HG03575 (cell line): ENCODE data around the gene RDX.

Experiments
- ATAC-seq: cut with Tn5 transposase; IDR thresholded peaks from one replicate; pipeline ENCODE4 v1.9.1; 2021; ENCODE audit not compliant: unreplicated experiment, insufficient number of reproducible peaks, low FRiP score; ENCODE audit errors: extremely low read depth

The RDX gene

GRCh38 chr11:110185121-110185591 lies 111.3 kb downstream of the RDX start:
- ATAC-seq: no peak

DNA sequence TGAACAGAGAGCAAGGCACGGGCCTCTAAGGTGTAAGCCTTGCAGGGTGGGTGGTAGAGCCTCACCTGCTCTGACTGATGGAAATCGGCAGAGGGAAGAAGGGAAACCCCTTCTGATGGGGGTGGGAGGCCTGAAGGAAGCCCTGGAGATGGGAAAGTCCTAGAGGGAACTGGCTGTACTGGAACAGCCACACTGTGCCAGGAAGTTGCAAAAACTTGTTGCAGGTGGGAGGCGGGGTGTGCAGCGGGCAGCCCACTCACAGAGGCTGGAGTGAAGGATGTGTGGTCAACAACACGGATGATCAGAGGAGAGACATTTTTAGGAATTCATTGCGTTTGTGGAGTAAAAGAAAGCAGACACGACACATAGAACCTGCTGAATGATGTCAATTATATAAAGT lies 112.0 kb downstream of the RDX start:
- ATAC-seq: no peak

DNA sequence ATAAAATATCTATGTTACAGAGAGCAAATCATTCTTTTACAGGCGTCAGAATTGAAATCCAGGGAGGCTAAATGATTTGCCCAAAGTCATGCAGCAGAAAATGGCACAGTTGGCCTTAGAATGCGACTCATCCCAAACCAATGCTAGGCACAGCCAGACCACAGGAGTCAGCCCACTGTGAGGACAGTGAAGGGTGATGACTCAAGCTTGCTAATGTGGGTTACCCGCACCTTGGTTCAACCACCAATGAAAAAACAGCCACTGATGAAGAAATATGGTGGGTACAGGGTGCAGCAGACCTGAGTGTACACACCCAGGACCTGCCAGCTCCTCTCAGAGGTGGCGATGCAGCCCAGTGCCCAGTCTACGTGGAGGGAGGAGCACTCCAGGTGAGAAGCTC lies 113.5 kb downstream of the RDX start:
- no peak for ATAC-seq

DNA sequence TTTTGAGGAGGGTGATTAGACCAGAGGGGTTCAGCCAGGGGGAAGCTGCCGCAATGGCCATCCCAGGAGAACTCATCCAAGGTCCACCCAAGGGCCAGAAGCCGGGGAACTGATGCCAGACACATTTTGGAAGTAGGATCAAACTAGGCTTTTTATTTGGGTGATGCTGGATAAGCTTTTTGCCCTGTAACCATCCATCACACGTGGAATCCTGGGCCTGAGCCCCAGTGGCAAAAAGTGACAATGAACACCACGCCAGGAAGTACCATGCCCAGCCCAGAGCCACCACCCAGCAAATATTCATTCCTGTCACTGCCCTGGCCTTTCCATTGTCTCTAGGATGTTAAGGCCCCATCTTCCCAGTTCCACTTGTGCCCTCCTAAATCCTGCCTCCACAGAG lies 117.3 kb downstream of the RDX start:
- no peak for ATAC-seq

GRCh38 chr11:110177086-110177456 lies 119.3 kb downstream of the RDX start:
- no peak for ATAC-seq

- no peak for ATAC-seq
Observed at GRCh38 chr11:110176366-110177085, 119.9 kb downstream of the RDX start.

- ATAC-seq: no peak
Observed at GRCh38 chr11:110174645-110175310, 121.6 kb downstream of the RDX start.

- no peak for ATAC-seq
Observed at GRCh38 chr11:110173811-110174644, 122.4 kb downstream of the RDX start.

DNA sequence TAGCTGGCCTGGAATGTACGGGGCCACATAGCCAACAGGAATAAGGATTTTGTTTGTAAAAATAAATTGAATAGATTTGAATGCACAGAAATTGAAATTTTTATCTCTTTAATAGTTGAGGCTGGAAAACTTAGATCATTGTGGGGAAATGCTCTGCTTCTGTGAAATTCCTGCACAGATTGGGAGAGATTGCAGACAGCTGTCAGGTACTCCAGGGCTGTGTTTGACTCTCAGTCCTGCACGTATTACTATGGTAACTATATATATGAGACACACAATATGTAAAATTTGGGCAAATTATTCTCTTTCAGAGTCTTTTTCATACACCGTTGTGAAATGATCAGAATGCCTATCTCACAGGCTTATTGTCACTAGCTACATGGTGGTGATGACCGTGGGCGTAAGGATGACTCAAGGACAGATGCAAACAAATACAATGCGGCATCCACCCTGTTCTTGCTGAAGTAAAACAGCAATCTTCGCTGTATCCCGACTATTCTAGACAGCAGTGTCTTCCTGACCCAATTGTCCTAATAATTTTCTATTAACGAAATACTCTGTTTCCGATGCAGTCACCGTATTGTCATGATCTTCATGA lies 123.8 kb downstream of the RDX start:
- no peak for ATAC-seq

- no peak for ATAC-seq
Observed at GRCh38 chr11:110169738-110170137, 126.7 kb downstream of the RDX start.

- ATAC-seq: no peak
Observed at GRCh38 chr11:110168033-110168803, 128.2 kb downstream of the RDX start.

DNA sequence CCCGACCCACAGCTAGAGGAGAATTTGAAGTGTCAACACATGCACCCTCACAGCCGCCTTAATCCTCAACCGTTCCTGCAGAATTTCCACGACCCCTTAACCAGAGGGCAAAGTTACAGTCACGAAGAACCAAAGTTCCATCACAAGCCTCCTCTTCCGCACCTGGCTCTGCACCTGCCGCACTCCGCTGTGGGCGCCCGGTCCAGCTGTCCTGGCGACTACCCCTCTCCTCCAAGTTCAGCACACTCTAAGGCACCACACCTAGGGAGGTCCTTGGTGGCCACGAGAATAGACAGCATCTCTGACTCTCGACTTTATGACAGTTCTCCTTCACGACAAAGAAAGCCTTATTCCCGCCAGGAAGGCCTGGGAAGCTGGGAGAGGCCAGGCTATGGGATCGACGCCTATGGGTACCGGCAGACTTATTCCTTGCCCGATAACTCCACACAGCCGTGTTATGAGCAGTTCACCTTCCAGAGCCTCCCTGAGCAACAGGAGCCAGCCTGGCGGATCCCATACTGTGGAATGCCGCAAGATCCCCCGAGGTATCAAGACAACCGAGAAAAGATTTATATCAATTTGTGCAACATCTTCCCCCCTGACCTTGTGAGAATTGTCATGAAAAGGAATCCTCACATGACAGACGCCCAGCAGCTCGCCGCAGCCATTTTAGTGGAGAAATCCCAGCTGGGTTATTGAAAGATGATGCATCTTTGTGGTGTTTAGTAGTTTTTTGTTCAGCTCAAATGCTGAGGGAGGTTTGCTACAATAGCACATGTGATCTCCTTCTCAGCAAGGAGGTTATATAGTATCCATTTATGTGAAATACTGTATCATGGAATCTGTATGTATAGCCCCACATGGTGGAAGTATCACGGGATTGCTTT lies 131.1 kb downstream of the RDX start:
- no peak for ATAC-seq

GRCh38 chr11:110162216-110162615 lies 134.2 kb downstream of the RDX start:
- ATAC-seq: no peak

GRCh38 chr11:110161061-110161460 lies 135.4 kb downstream of the RDX start:
- ATAC-seq: no peak

DNA sequence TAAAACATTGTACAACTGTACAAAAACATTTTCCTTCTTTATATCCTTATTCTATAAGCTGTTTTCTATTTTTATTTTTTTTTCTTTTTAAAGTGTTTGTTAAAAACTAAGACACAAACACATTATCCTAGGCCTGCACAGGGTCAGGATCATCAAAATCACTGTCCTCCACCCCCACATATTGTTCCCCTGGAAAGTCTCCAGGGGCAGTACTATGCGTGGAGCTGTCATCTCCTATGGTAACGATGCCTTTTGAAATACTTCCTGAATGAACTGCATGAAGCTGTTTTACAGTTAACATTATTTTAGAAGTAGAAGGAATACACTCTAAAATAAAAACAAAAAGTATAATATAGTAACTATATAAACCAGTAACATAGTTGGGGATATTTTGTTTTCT lies 136.0 kb downstream of the RDX start:
- ATAC-seq: no peak

DNA sequence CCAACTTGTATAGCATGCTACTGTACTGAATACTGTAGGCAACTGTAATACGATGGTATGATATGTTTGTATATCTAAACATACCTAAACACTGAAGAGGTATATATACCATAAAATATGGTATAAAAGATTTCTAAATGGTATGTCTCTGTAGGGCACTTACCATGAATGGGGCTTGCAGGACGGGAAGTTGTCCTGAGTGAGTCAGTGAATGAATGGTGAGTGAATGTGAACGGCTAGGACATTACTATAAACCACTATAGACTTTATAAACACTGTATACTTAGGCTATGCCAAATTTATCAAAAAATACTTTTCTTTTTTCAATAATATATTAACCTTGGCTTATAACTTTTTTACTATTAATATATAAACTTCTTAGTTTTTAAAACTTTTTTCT lies 136.4 kb downstream of the RDX start:
- no peak for ATAC-seq

GRCh38 chr11:110159476-110159875 lies 136.9 kb downstream of the RDX start:
- no peak for ATAC-seq
